Inflammatory macrophage treated with lipopolysaccharide for 4 hours (primary cell): ENCODE results near the gene MTMR2.

Experiments
- DNase-seq: peaks from one replicate; pipeline ENCODE4 v3.0.0-alpha.2; 2020

The MTMR2 gene

GRCh38 chr11:95917193-95918036, 6.5 kb downstream of the MTMR2 start:
- no peak for DNase-seq

DNA sequence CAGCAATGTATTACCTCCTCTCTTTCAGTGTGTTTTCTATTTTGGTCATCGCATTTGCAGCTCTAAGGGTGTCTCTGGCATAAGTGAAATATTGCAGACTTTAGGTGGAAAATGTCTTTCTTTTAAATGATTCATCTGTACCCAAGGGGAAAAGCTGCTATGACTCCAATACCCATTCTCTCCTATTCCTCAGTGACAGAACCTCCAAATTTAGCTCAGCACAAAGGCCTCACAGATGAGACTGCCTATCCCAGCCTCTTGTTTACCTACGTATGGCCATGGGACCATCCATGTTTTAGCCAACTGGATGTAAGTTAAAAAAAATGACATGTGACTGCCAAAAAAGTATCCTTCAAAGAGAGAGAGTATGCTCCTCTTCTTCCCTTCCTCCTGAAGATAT, 7.9 kb downstream of the MTMR2 start:
- no peak for DNase-seq

DNA sequence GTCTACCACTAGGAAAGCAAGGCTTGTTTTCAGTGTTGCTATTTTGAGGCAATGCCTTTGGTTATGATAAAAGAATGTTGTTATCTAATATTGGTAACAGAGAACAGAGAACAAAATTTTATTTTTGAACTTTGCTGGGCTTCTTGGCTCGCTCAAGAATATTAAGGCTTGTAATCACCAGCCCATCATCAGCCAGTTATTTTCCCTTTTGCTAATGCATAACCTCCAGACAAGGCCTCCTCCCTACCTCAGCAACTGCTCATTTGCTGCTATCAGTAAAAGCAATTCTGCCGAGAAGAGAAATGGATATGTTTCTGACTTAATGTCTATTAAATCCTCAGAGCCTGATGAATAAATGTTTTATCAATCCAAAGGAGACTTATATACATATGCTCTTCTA, 8.9 kb downstream of the MTMR2 start:
- no peak for DNase-seq

- no peak for DNase-seq
Measured at GRCh38 chr11:95913830-95914615, 9.9 kb downstream of the MTMR2 start.

GRCh38 chr11:95912902-95913560, 10.9 kb downstream of the MTMR2 start:
- peak; percentile 71 for DNase-seq

DNA sequence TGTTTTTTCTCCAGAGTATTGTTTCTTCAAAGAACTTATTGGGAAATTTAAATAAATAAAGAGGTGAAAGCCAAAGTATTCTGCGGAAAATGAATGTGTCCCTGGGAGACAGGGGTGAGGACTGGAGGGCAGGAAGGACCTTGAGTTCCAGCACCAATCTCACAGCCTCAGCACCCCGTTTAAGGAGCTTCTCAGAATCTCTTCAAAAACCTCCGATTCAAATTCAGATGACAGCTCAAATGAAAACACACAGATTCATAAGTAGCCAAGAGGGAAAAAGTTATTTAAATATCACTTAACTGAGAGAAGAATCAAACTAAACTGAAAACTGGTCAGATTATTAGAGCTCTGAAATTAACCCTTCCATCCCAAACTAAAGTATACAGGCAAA, 12.5 kb downstream of the MTMR2 start:
- DNase-seq = no peak

- DNase-seq = no peak
Measured at GRCh38 chr11:95910638-95911368, 13.1 kb downstream of the MTMR2 start.

- no peak for DNase-seq
Measured at GRCh38 chr11:95908826-95909225, 15.1 kb downstream of the MTMR2 start.

GRCh38 chr11:95907476-95907875, 16.4 kb downstream of the MTMR2 start:
- DNase-seq = no peak

- no peak for DNase-seq
Measured at GRCh38 chr11:95904009-95904650, 19.8 kb downstream of the MTMR2 start.

GRCh38 chr11:95898782-95899181, 25.1 kb downstream of the MTMR2 start:
- DNase-seq = no peak

GRCh38 chr11:95897731-95898130, 26.2 kb downstream of the MTMR2 start:
- no peak for DNase-seq

DNA sequence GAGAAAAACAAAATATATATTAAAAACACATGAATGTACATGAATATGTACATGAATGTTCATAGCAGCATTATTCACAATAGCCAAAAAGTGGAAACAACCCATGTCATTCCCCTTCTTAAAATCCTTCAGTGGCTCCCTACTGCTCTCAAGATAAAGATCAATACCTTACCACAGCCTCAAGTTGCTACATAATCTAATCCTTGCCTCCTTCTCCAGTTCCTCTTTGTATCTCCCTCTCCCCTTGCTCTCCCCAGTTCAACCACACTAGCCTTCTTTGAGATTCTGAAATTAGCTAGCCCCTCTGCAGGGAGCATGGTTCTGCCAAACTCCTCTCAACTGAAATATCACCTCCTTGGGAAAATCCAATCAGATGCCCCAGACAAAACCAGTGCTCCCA, 28.1 kb downstream of the MTMR2 start:
- no peak for DNase-seq

- DNase-seq = no peak
Measured at GRCh38 chr11:95892892-95893570, 30.9 kb downstream of the MTMR2 start.

DNA sequence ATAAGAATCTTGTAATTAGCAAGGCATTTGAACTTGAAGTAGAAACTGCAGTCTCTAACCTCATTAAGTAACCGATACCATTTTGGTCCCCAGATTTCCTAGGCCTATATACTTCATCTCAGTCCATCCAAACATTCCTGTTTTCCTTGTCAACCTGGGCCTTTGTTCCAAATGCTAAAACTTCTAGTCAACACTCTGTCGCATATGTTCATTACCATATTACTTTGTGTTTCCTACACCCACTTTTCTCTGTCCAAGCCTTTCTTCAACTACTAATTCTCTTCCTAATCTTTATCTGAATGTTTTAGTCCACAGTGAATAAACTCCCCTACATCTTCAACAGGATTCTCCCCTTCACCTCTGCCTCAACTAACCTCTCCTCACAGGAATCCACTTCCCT, 31.4 kb downstream of the MTMR2 start:
- DNase-seq = no peak

DNA sequence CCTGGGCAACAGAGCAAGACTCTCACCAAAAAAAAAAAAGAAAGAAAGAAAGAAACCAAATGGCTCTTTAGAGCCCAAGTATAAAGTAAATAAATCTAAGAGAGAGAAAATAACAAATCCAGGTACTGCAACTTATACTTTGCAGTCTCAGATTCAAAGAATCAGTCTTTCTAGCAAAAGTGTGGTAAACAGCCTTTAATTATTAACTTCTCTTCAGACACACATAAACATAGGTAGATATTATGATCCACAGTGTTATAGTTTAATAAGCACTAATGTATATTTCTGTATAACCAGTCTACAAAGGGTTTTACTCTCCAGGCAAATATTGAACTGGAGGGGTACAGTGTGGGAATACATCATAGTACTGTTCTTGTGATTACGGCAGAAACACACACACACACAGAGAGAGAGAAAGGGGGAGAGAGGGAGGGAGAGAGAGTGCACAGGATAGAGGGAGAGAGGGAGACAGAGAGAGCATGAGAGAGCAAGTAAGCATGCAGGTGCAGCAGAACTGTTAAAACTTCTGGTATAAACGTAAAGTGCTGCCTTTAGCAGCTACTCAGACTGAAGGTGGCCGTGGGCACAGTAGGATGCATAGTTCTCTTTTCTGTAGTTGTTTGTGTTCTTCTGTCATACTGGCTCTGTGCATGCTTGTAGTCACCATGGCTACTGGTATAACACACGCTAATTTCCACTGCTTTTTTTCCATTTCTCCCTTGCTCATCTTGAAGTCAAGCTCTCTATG, 32.3 kb downstream of the MTMR2 start:
- DNase-seq = no peak

DNA sequence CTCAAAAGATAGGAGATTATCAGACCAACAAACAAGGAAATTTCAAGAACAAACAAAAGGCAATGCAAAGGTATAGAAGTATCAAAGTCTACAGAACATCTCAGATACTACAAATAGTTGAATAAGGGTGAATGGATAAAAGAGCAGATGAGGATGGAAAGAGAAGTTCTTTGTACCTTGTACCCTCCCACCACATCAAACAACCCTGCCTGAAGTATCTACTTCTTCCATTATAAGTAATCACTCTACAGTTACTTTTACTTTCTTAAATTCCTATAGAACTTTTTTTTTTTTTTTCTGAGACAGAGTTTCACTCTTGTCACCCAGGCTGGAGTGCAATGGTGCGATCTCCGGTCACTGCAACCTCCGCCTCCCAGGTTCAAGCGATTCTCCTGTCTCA, 35.1 kb downstream of the MTMR2 start:
- DNase-seq = no peak

DNA sequence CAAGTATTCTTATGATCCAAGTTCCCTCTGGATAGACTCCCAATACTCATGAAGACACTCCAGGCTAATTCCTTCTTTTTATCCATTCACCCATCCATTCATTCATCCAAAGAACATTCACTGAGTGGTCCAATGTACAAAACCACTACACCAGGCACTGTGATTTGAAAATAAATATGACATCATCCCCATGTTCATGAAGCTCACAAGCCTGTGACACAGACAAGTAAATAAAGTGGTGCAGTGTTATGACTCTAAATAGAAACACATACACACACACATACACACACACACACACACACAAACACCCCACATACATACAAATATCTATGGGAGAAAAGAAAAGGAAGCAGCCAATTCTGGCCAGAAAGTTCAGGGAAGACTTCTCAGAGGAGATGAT, 35.5 kb downstream of the MTMR2 start:
- no peak for DNase-seq

- DNase-seq = no peak
Measured at GRCh38 chr11:95886462-95886861, 37.4 kb downstream of the MTMR2 start.

GRCh38 chr11:95884802-95885201, 39.1 kb downstream of the MTMR2 start:
- no peak for DNase-seq

- DNase-seq = no peak
Measured at GRCh38 chr11:95884376-95884775, 39.5 kb downstream of the MTMR2 start.
